Heart left ventricle (tissue), 16 donors: ENCODE measurements around the gene OTUD6A. TPM values are rescaled to one million over a fixed set of nuclear protein-coding genes. Genes with fewer than 3 reads are reported as not detected.

ENCODE experiments used
- ATAC-seq, 4 donors: fragments of 200-7000 bp; cut with Tn5 transposase; one replicate each; pipeline ENCODE4 v1.9.1; 2020 to 2022; ENCODE audit warnings: moderate library complexity in 4 of 4, mild to moderate bottlenecking in 3 of 4, moderate number of reproducible peaks in 1 of 4
- DNase-seq, 5 donors: peaks; one replicate each; pipeline ENCODE4 v3.0.0-alpha.2; 2020
- H3K27ac ChIP-seq, 12 donors: fragments of 200-600 bp; sonication (generic) in 4 of 12; one replicate each; pipeline versions ENCODE4 v1.5.0 to v1.8.0; 2016 to 2022; ENCODE audit warnings: mild to moderate bottlenecking in 2 of 12
- H3K27me3 ChIP-seq, 9 donors: fragments of 200-600 bp; sonication (generic) in 2 of 9; one replicate each; pipeline versions ENCODE4 v1.5.1 to v1.8.0; 2016 to 2022; ENCODE audit warnings: mild to moderate bottlenecking in 3 of 9
- H3K36me3 ChIP-seq, 9 donors: fragments of 200-600 bp; sonication (generic) in 2 of 9; one replicate each; pipeline versions ENCODE4 v1.5.0 to v1.8.0; 2018 to 2022; ENCODE audit warnings: mild to moderate bottlenecking in 2 of 9
- H3K4me1 ChIP-seq, 12 donors: fragments of 200-600 bp; sonication (generic) in 4 of 12; one replicate each; pipeline versions ENCODE4 v1.5.0 to v1.8.0; 2016 to 2022; ENCODE audit warnings: mild to moderate bottlenecking in 3 of 12
- H3K4me3 ChIP-seq, 12 donors: fragments of 200-600 bp; sonication (generic) in 4 of 12; one replicate each; pipeline versions ENCODE4 v1.5.0 to v1.8.0; 2017 to 2022; ENCODE audit warnings: mild to moderate bottlenecking in 9 of 12, moderate library complexity in 4 of 12
- H3K9me3 ChIP-seq, 12 donors: fragments of 200-600 bp; sonication (generic) in 4 of 12; one replicate each; pipeline versions ENCODE4 v1.5.0 to v1.8.0; 2016 to 2022; ENCODE audit warnings: mild to moderate bottlenecking in 1 of 12
- POLR2A ChIP-seq, 2 donors: fragments of 450-650 bp; IDR thresholded peaks; one replicate each; pipeline ENCODE4 v1.6.1; 2017; ENCODE audit warnings: antibody characterized with exemption in 2 of 2, mild to moderate bottlenecking in 2 of 2, moderate library complexity in 2 of 2
- WGBS, 4 donors: extraction: QIAGEN DNeasy Blood & Tissue Kit in 2 of 4; methylation state at CpG; one replicate each; pipeline versions ENCODE4 v1.1.5 to v1.1.7; 2013 to 2018; 5-methylcytosine and 5-hydroxymethylcytosine counted together
- intact Hi-C, 10 donors: fragments of 100-400 bp; cut with DNase I; formaldehyde crosslinking; loops; one replicate each; pipeline versions ENCODE4 v1.11.1 to v1.14.2; 2022
- polyA plus RNA-seq, 2 donors: library from polyadenylated mRNA; stranded (reverse); fragments of 200-250 nt; gene quantifications; one replicate each; pipeline ENCODE4 v1.2.3, GENCODE V29; 2013
- total RNA-seq, 9 donors: library from RNA; depleted of rRNA in 2 of 9; stranded (reverse); fragments of >200 nt in 2 of 9; fragmentation: NEBNext Ultra II Directional in 3 of 9; extraction: Animal tissue kit (Norgen Biotek cat#: 25700) in 3 of 9; gene quantifications; one replicate each; pipeline versions ENCODE4 v1.1.0 to v1.2.4, GENCODE V29; 2016 to 2023
- TF ChIP-seq, protein P1 (sequence below), 12 donors: fragments of 200-600 bp; sonication (generic) in 4 of 12; IDR thresholded peaks; one replicate each; pipeline versions ENCODE4 v1.5.0 to v1.8.0; 2018 to 2022; ENCODE audit warnings: antibody characterized with exemption in 12 of 12, mild to moderate bottlenecking in 5 of 12
- donor health status: ischemic (EF 13 %, LVEDD 7.1; RV severe dilation, severe dysfunction).
- donor health status: healthy with polysubstance abuse.
- donor health status: DM: no; HTN: yes; CAD: no.
- donor health status: DM: no; HTN: no; CAD: no.
- donor health status: ischemic (EF 25% LVEDD 6.9; RV normal size, moderate dysfunction).
- donor health status: ischemic (EF 25% LVEDD 5.7; RV mildly dilated, moderate dysfunction).
- donor health status: healthy.
- donor health status: DM: yes; HTN: yes; CAD: no.
- donor health status: ischemic (EF 35%, LVEDD 5.7; RV mildly dilated, moderate dysfunction).
- donor health status: nonischemic (EF 11% LVEDD 7.7; RV severe dilation, severe dysfunction).
- donor health status: DM: yes; HTN: yes; CAD: no.
- donor health status: PGD.
- donor health status: ischemic (EF 29% LVEDD 5.4; RV normal size, mild dysfunction).
- donor health status: nonischemic (EF 23%, LVEDD 6.1; RV moderate dilation, normal function).

Gene OTUD6A
- total and polyA plus RNA-seq, 11 donors: not detected

DNA sequence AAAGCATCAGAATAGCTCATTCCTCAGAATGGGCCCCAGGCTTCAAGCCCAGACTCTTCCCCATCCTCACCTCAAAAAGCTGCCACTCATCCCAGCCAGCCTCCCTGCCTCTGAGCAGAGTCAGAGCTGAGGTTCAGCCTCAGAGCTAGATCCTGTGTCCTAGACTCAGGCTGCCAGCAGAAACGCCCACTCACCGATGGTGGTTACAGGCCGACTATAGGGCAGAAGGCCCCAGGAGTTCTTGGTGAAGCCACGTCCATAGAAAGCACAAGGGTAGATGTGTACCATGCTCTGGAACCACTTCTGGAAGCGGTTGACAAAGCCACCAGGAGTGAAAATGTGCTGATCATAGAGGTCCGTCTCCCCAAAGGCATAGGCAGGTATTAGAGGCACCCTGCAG is 20.3 kb upstream of the OTUD6A start:
- WGBS, 4 donors: 70 to 95% (median 85%) methylated on average over 6 of the region's 6 CpGs
- ATAC-seq: no peak
- peaks cover 0 to 2% (median 0%) of the 10 kb centered on the region in 9 donors for H3K27me3 ChIP-seq
- no peak for DNase-seq
- H3K36me3 ChIP-seq: no peaks in the 10 kb centered on the region
- no peak for TF ChIP-seq POLR2A (IDR thresholded peaks at IDR 0.05)
- TF ChIP-seq, protein P1, sequence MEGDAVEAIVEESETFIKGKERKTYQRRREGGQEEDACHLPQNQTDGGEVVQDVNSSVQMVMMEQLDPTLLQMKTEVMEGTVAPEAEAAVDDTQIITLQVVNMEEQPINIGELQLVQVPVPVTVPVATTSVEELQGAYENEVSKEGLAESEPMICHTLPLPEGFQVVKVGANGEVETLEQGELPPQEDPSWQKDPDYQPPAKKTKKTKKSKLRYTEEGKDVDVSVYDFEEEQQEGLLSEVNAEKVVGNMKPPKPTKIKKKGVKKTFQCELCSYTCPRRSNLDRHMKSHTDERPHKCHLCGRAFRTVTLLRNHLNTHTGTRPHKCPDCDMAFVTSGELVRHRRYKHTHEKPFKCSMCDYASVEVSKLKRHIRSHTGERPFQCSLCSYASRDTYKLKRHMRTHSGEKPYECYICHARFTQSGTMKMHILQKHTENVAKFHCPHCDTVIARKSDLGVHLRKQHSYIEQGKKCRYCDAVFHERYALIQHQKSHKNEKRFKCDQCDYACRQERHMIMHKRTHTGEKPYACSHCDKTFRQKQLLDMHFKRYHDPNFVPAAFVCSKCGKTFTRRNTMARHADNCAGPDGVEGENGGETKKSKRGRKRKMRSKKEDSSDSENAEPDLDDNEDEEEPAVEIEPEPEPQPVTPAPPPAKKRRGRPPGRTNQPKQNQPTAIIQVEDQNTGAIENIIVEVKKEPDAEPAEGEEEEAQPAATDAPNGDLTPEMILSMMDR (IDR thresholded peaks at IDR 0.05): no peak
- H3K9me3 ChIP-seq: no peaks in the 10 kb centered on the region
- H3K4me3 ChIP-seq: no peak overlapping the region
- H3K4me1 ChIP-seq: no peaks in the 10 kb centered on the region
- no peak overlapping the region for H3K27ac ChIP-seq
- intact Hi-C loops: no loop called here

DNA sequence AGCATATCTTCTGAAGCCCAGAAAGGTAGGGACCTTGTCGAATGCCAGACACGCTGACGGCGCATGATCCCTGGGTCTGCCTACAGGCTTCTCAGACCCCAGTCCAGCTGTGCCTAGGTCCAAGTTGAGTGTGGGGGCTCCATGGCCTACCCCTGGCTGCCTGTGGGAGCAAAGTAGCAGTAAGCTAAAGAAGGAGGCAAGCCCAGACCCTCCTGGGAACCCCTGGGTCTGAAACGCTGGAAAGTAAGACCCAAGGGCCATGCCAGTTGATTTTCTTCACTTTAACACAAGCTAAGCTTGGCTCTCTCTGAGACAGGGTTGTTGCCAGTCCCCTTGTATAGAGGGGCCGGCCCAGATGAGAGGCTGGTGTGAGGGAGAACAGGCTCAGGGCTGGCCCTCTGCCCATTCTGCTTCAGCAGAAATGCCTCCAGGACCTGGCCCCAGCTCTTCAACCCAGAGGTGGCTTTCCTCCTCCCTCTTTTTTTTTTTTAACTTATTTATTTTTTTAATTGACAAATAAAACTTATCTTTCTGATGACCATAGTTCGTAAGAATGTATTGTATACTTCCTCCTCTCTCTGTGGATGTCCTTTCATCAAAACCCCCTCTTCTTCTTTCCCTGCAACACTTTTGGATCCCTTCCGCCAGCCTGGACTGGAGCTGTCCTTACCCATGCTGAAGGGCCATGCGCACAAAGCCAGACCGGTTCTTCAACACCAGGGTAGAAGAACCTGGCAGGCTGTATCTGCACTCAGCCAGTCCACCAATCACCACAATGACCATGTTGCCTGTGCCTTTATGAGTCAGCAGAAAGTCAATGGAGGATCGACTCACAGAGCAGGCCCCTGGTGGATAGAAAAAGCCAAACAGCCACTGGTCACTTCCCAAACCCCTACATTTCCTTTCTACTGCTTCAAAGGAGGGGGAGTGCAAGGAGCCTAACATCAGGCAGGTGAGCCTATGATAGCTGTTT is 19.6 kb upstream of the OTUD6A start:
- H3K9me3 ChIP-seq: no peaks in the 10 kb centered on the region
- ATAC-seq (no peak), DNase-seq (no peak)
- no peaks in the 10 kb centered on the region for H3K4me1 ChIP-seq
- intact Hi-C loops: no loop called here
- no peak overlapping the region for H3K27ac ChIP-seq
- peaks cover 0 to 2% (median 0%) of the 10 kb centered on the region in 9 donors for H3K27me3 ChIP-seq
- WGBS, 4 donors: 82 to 86% (median 83%) methylated on average over 11 of the region's 11 CpGs
- no peaks in the 10 kb centered on the region for H3K36me3 ChIP-seq
- H3K4me3 ChIP-seq: no peak overlapping the region
- no peak for TF ChIP-seq POLR2A (IDR thresholded peaks at IDR 0.05)
- TF ChIP-seq, protein P1 (IDR thresholded peaks at IDR 0.05): no peak

DNA sequence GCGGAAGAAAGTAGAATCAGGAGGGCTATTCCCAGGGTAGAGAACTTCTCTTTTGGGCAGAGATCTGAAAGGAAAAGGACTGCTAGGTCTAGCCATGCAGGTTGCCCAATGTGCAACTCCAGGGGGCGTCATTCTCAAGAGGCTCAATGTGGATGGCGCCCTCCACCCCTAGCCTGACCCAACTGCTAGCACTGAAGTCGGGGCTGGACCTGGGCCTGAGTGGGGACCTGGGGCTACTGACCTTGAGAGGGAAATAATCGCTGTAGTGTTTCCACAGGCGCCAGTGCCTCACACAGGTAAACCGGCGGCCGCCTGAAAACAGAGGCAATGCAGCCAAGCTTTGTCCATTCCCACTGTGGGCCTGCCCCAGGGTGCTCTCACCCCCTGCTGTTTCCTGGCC is 18.6 kb upstream of the OTUD6A start:
- WGBS, 4 donors: 72 to 98% (median 86%) methylated on average over 4 to 9 of the region's 9 CpGs
- H3K9me3 ChIP-seq: no peaks in the 10 kb centered on the region
- ATAC-seq (no peak), DNase-seq (no peak)
- intact Hi-C loops: no loop called here
- no peaks in the 10 kb centered on the region for H3K36me3 ChIP-seq
- peaks cover 0 to 6% (median 0%) of the 10 kb centered on the region in 9 donors for H3K27me3 ChIP-seq
- no peaks in the 10 kb centered on the region for H3K4me1 ChIP-seq
- no peak overlapping the region for H3K27ac ChIP-seq
- TF ChIP-seq, protein P1 (IDR thresholded peaks at IDR 0.05): no peak
- TF ChIP-seq POLR2A (IDR thresholded peaks at IDR 0.05): no peak
- no peak overlapping the region for H3K4me3 ChIP-seq

DNA sequence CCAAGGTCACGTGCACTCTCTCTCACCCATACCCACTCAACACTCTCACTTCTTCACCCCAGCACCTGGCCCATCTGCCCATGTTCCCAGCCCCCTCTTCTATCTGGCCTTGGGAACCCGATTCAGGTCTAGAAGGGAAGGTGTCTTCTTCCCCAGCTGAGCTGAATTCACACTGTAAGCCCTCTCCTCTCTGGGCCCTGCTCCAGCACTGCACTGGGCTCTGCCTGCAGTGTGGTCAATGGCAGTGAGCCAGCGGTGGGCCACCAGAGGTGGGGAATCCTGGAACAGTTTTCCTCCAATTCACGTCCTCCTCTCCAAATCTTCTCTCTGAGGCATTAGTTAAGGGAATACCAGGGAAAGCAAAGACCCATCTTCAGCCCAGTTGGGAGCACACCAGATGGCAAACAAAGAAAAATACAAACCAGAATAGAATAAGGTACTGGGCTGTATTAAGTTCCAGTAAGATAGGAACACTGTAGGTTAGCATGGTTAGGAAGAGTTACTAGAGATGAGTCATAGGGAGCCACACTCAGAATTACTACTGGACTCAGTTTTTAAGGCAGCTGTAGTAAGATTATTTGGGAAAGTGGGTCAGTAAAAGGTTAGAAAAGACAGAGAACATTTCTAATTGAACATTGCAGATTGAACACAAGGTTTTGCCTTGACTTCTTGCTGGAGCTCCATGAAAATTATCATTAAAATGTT is 17.6 kb upstream of the OTUD6A start:
- ATAC-seq: no peak
- Histone ChIP-seq H3K36me3 (no peaks in the 10 kb centered on the region), H3K27me3 (peaks cover 0 to 6% (median 0%) of the 10 kb centered on the region in 9 donors), H3K4me1 (no peaks in the 10 kb centered on the region), H3K27ac (no peak overlapping the region), H3K9me3 (no peaks in the 10 kb centered on the region), H3K4me3 (no peak overlapping the region)
- DNase-seq: no peak
- intact Hi-C loops: no loop called here
- WGBS, 4 donors: 57 to 88% (median 82%) methylated on average over 4 of the region's 4 CpGs
- TF ChIP-seq, protein P1 (IDR thresholded peaks at IDR 0.05): no peak
- TF ChIP-seq POLR2A (IDR thresholded peaks at IDR 0.05): no peak
